GM12801 (cell line): ENCODE results near the gene TREH.

Experiments used
- TF ChIP-seq, protein P1 (sequence below): IDR thresholded peaks from one replicate; pipeline ENCODE4 v1.5.1; 2011; ENCODE audit warnings: control low read depth; ENCODE audit not compliant: insufficient read length; ENCODE audit errors: extremely low read depth

The TREH gene

DNA sequence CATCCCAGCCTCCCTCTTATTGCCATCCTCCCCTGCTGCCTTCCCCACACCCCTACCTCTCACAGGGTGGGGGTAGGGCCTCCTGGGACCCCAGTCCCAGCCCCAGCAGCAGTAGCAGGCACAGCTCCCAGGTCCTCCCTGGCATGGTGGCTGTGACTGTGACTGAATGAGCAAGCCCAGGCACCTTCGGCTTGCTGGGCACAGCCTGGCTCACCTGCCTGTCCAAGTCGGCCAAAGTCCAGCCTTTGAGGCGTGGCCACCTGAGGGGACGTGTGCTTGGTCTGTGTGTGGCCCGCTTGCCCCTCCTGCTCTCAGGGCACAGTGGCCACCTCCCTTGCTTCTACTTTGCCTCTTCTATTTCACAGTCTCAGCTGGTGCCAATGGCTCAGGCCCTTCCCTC lies at the start of gene TREH:
Gene TREH (minus strand): TSS at position 168 of the 400 bp plus-strand sequence. CDS start 23 bp downstream, at position 145.
- TF ChIP-seq, protein P1, sequence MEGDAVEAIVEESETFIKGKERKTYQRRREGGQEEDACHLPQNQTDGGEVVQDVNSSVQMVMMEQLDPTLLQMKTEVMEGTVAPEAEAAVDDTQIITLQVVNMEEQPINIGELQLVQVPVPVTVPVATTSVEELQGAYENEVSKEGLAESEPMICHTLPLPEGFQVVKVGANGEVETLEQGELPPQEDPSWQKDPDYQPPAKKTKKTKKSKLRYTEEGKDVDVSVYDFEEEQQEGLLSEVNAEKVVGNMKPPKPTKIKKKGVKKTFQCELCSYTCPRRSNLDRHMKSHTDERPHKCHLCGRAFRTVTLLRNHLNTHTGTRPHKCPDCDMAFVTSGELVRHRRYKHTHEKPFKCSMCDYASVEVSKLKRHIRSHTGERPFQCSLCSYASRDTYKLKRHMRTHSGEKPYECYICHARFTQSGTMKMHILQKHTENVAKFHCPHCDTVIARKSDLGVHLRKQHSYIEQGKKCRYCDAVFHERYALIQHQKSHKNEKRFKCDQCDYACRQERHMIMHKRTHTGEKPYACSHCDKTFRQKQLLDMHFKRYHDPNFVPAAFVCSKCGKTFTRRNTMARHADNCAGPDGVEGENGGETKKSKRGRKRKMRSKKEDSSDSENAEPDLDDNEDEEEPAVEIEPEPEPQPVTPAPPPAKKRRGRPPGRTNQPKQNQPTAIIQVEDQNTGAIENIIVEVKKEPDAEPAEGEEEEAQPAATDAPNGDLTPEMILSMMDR: no peak

- TF ChIP-seq, protein P1: no peak
Measured at GRCh38 chr11:118715837-118716260, 36.4 kb upstream of the TREH start.

GRCh38 chr11:118715245-118715831 lies 35.9 kb upstream of the TREH start:
- TF ChIP-seq, protein P1: no peak

GRCh38 chr11:118714816-118715215 lies 35.4 kb upstream of the TREH start:
- TF ChIP-seq, protein P1: no peak

GRCh38 chr11:118708296-118708695 lies 28.8 kb upstream of the TREH start:
- TF ChIP-seq, protein P1: no peak

- TF ChIP-seq, protein P1: no peak
Measured at GRCh38 chr11:118706546-118706825, 27.0 kb upstream of the TREH start.

- TF ChIP-seq, protein P1: no peak
Measured at GRCh38 chr11:118705791-118706545, 26.5 kb upstream of the TREH start.
